HFF-Myc (cell line): Measurements from ENCODE around the gene CCDC197.

ENCODE experiments used
- DNase-seq: peaks from one replicate; pipeline ENCODE4 v3.0.0-alpha.2; 2011; ENCODE audit warnings: low read depth; ENCODE audit errors: extremely low read depth
- H3K4me3 ChIP-seq: replicated peaks from 2 replicates; pipeline ENCODE4 v1.5.1; 2011; ENCODE audit warnings: low read depth, mild to moderate bottlenecking, control low read depth, low read length
- TF ChIP-seq, protein P1 (sequence below): IDR thresholded peaks from 2 replicates; pipeline ENCODE4 v1.5.1; 2012; ENCODE audit warnings: mild to moderate bottlenecking, low read depth, low read length, control low read depth; ENCODE audit errors: missing control alignments

CCDC197 gene

GRCh38 chr14:94058128-94058673 is 61.1 kb downstream of the CCDC197 start:
- TF ChIP-seq, protein P1, sequence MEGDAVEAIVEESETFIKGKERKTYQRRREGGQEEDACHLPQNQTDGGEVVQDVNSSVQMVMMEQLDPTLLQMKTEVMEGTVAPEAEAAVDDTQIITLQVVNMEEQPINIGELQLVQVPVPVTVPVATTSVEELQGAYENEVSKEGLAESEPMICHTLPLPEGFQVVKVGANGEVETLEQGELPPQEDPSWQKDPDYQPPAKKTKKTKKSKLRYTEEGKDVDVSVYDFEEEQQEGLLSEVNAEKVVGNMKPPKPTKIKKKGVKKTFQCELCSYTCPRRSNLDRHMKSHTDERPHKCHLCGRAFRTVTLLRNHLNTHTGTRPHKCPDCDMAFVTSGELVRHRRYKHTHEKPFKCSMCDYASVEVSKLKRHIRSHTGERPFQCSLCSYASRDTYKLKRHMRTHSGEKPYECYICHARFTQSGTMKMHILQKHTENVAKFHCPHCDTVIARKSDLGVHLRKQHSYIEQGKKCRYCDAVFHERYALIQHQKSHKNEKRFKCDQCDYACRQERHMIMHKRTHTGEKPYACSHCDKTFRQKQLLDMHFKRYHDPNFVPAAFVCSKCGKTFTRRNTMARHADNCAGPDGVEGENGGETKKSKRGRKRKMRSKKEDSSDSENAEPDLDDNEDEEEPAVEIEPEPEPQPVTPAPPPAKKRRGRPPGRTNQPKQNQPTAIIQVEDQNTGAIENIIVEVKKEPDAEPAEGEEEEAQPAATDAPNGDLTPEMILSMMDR: no peak
- no peak overlapping the region for H3K4me3 ChIP-seq

More at GRCh38 chr14:94058128-94058673, 61.1 kb downstream of the CCDC197 start:
- DNase-seq: no peak
